NCI-H128 (cell line): ENCODE results near the gene SELENOH.

Experiments
- DNase-seq: peaks from one replicate; lab custom pipeline; 2025; ENCODE audit not compliant: unreplicated experiment; lab: John Stamatoyannopoulos, UW

Gene SELENOH

DNA sequence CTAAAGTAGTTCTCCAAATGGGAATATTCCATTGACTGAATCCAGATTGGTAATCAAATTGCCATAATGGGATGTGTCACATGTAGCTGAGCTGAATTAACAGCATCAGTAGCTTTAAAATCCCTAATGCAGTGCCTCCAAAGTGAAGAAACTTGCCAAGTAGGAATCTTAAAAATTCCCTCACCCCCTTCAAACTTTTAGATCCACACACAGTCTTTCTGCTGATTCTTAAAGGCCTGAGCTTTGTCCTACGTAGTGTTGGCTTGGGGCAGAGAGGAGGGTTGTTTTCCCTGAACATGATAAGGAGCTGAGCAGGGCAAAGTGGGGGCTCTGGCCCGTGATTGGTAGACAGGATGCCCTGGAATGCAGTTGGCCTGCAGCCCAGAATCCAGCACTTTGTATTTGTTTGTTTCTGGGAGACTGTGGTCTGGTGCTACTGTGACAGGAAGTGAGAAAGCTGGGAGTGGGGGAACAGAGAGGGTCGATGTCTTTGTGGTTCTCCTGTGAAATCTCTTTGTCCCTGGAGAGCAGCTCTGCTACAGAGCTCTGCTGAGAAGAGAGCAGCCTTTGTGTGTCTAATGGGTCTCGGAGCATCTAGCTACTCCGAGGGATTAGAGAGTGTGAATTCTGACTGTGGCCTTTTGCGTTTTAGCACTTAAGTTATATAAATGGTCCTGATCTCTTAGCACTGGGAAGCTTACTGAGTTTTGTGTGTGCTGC lies 37.2 kb downstream of the SELENOH start:
- peak; percentile 24 for DNase-seq

DNA sequence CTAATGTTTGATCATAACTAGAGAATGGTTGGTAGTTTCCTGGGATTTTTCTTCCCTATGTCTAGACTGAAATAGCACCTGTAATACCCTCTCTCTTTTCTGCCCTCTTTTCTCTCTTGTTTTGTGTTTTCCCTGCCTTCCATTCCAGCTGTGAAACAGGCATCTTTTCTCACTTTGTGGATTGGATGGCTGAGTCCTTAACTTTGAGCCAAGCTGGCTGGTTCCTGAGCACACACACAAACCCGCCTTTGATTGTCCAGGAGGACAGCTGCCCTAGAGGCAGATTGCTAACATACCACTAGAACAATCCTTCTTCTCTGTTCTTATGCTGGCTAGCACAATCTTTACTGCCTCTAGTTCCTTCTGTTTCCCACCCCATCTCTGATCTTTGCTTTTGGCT lies 38.0 kb downstream of the SELENOH start:
- no peak for DNase-seq

DNA sequence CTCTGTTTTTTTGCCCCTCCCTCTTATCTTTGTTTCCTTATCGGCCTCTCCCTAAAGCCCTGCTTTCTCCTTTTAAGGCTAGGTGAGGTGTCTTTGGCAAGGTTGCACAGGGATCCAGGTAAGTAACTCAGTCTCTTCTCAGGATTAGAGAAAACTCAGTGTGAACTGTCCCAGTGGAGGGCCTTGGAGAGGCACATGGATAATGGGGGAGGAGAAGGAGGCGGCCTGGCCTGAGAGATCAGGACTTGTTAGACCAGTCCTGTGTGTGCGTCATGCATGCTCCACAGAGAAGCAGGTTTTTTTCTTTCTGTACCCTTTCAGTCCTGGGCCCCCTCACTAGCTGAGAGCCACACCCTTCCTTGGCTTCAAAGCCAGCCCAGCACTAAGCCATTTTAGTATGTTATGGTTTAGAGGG lies 40.2 kb downstream of the SELENOH start:
- no peak for DNase-seq

DNA sequence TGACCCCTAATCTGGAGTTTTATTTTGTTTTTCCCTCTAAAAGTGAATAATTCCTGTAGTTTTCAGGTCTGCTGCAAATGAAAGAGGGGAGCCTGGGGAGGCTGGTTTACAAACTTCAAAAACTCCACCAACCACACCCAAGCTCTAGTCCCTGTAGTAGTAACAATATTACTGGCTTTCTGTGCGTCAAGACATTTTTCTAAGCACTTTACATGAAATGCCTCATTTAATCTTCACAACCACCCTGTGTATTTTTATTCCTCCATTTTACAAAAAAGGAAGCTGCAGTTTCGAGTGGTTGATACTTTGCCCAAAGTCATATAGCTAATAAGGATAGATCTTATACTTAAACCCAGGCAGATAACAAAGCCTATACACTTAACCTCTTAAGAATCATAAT lies 43.8 kb downstream of the SELENOH start:
- no peak for DNase-seq

DNA sequence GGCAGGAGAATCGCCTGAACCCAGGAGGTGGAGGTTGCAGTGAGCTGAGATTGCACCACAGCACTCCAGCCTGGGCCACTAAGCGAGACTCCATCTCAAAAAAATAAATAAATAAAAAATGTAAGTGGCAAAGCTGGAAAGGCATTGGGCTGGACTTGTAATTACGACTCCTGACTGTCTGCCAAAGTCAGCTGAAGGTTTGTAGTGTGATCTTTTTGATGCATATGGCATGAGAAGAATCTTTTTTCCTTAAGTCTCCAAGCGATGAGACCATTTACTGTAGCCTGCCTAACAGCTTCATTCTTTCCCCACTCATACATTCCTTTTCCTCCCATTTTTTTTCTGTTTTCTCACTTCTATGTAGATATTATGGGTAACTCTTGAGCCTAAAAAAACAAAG lies 45.1 kb downstream of the SELENOH start:
- no peak for DNase-seq

DNA sequence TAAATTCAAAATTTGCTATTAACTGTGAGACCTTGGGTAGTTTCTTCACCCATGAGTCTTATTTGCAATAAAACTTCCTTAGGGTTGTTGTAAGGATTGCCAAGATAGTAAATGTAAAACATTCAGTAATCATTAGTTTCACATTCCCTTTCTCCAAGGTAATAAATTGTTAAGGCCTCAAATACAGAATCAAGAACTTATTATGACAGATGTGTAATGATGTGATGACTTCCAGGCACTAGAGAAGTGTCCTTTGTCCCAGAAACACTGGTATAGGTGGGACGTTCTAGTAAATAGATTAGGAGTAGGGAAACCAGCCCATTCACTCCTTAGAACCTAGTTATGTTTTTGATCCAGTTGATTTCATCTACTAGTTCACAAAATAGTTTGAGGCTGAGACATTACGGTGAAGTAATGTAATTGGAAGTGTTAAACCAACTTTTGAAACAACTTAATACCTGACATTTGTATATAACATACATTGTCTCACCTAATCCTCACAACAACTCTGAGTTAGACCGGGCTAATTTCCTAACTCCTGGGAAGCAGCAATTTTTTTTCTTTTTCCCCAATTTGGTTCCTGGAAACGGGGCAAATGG lies 45.8 kb downstream of the SELENOH start:
- no peak for DNase-seq

DNA sequence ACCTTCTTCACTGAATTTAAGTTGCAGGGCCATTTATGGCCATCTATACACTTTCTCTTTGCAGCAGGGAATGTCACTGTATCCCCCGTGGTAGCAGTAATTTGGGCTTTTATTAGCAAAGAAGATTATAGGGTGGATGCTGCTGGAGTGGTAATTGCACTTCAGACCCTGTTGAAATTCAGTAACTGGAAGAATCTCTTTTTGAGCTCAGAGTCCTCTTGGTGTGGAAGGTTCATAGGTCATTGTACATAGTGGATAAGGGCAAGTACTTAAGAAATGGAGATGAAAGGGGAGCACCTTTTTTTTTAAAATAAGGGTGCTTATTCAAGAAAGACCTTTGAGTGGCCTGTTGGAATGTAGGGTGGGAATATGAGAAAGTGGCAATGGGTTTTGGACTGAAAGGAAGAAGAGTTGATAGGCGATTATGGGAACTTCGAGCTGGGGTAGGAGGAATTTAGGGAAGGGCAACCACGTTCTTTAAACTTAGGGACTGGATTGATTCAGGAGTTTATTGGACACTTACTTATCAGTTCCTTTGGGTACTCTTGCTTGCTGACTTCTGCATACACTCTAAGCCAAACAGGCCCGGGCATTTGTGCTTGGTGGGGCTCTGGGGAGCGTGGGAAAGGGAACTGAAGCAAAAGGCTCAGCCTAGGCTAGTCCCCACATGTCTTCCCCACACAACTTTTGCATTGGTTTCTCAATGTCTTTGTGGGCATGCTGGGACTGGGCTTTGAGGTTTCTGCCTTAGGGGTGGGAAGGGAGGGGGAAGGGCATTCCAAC lies 46.8 kb downstream of the SELENOH start:
- DNase-seq, result no peak

DNA sequence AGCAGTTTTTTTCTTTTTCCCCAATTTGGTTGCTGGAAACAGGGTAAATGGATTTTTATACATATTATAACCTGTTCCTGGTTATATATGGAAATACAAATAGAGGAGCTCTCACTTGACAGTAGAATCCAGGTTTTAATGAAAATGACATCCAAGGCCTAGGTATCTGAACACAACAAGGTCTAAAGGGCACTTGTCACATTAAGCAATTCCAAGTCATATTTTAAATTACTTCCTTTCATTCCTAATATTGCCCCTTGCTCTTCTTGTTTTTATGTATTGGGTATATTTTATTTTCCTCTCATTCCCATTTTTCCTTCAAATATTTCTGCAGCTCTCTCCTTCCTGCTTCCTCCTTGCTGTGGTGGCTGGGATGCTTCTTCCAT lies 47.4 kb downstream of the SELENOH start:
- DNase-seq, result no peak

DNA sequence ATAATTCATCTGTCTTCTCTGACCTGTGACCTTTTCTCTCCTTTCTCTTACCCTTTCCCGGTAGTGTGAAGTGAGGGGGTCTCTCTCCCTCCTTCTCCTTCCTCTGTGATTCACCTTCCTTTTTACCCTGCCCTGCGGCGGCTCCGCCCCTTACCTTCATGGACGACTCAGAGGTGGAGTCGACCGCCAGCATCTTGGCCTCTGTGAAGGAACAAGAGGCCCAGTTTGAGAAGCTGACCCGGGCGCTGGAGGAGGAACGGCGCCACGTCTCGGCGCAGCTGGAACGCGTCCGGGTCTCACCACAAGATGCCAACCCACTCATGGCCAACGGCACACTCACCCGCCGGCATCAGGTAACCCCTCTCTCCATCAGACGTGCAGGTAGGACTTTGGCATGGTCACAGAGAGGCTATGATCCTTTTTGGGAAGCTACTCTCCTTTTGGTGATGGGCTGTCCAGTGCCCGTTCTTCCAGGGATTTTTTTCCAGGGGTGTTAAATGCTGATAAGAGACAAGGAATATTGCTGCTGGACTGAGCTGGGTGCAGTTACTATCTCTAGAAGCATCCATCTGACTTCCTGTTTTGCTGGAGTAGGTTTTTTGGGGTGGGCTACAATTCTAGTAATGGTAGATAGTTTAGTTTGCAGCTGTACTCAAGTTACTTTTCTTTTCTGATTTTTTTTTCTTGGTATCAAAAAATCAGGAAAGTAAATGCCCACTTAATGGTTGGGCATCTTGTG lies 50.2 kb downstream of the SELENOH start:
- DNase-seq, result no peak

DNA sequence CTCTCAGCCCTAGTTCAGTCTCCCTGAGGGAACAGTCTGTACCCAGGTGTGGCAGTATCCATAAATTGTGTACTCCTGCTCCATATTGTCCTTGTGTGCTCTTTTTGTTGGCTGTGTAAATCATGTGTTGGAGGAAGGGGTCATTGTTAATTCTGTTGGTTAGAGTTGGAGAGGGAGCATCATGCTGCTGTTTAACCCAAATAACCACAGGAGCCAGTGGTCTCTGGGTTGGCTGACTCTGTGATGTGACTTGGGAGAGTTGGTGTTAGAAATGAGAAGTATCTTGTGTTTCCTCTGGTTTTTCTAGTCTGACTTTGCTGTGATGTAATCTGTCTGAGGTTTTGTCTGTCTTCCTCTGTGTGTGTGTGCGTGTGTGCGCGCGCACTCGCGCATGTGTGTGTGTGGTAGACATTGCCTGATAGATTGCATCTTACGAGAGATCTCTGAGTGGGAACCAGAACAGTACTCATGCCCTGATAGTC lies 50.8 kb downstream of the SELENOH start:
- DNase-seq, result no peak

DNA sequence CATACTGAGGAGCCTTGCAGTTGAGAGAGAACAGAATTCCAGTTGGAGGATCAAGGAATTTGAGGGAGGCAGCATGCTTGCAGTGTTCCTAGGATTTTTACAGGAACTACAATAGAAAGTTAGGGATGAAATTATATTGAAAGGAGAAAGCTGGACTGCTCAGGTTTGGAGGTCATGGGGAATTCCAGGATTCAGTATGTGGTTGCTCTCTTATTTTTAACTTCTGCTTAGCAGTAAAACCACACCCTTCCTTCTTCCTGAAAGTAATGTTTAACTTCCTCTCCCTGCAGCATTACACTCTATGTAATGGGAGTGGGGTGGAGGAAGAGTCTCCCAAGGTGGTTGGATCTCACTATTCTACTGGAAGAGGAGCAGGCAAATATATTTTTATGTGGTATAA lies 51.6 kb downstream of the SELENOH start:
- no peak for DNase-seq
